ENCODE results near the gene NCKIPSD.
A peak's percentile ranks its signal among the peaks of the same experiment; 100 is the strongest.

The NCKIPSD gene

GRCh38 chr3:48715174-48715800, 29.6 kb upstream of the NCKIPSD start:
- H3K27me3 ChIP-seq (ENCODE audit: insufficient read depth, low read length): no peaks in the 10 kb centered on the region
- H3K4me3 ChIP-seq (ENCODE audit: low read length): peak overlapping the region; percentile 97
- no peak overlapping the region for H3K27ac ChIP-seq (ENCODE audit: low read depth, low read length)
- peaks cover 44% of the 10 kb centered on the region for H3K36me3 ChIP-seq (ENCODE audit: insufficient read depth, low read length)
- H3K4me1 ChIP-seq (ENCODE audit: insufficient read depth, low read length): peaks cover 14% of the 10 kb centered on the region; the same call in 1 of the 2 replicates
- H3K9me3 ChIP-seq (ENCODE audit: insufficient read depth, low read depth, low read length): no peaks in the 10 kb centered on the region
- H3K9ac ChIP-seq (ENCODE audit: low read depth, low read length): peak overlapping the region; percentile 100; the same call in 1 of the 2 replicates

GRCh38 chr3:48711727-48712126, 26.0 kb upstream of the NCKIPSD start:
- Histone ChIP-seq H3K27me3 (ENCODE audit: insufficient read depth, low read length) (no peaks in the 10 kb centered on the region), H3K36me3 (ENCODE audit: insufficient read depth, low read length) (peaks cover 71% of the 10 kb centered on the region), H3K9me3 (ENCODE audit: insufficient read depth, low read depth, low read length) (no peaks in the 10 kb centered on the region), H3K9ac (ENCODE audit: low read depth, low read length) (no peak overlapping the region), H3K4me3 (ENCODE audit: low read length) (no peak overlapping the region), H3K4me1 (ENCODE audit: insufficient read depth, low read length) (peaks cover 12% of the 10 kb centered on the region; the same call in 1 of the 2 replicates), H3K27ac (ENCODE audit: low read depth, low read length) (no peak overlapping the region)
- 91% methylated on average over 2 of the region's 2 CpGs for WGBS

GRCh38 chr3:48709051-48709461, 23.3 kb upstream of the NCKIPSD start:
- 91% methylated on average over 7 of the region's 7 CpGs for WGBS
- Histone ChIP-seq H3K36me3 (ENCODE audit: insufficient read depth, low read length) (peaks cover 75% of the 10 kb centered on the region), H3K4me3 (ENCODE audit: low read length) (no peak overlapping the region), H3K9me3 (ENCODE audit: insufficient read depth, low read depth, low read length) (no peaks in the 10 kb centered on the region), H3K9ac (ENCODE audit: low read depth, low read length) (0 out of 2 replicates have a peak overlapping the region, but pooled peaks have one; percentile 7), H3K4me1 (ENCODE audit: insufficient read depth, low read length) (0 out of 2 replicates have a peak, but pooled peaks cover 3% of the 10 kb centered on the region), H3K27ac (ENCODE audit: low read depth, low read length) (peak overlapping the region; percentile 58), H3K27me3 (ENCODE audit: insufficient read depth, low read length) (no peaks in the 10 kb centered on the region)

GRCh38 chr3:48708481-48708889, 22.8 kb upstream of the NCKIPSD start:
- Histone ChIP-seq H3K4me3 (ENCODE audit: low read length) (no peak overlapping the region), H3K27me3 (ENCODE audit: insufficient read depth, low read length) (no peaks in the 10 kb centered on the region), H3K27ac (ENCODE audit: low read depth, low read length) (peak overlapping the region; percentile 18; the same call in 1 of the 2 replicates), H3K9me3 (ENCODE audit: insufficient read depth, low read depth, low read length) (no peaks in the 10 kb centered on the region), H3K36me3 (ENCODE audit: insufficient read depth, low read length) (peaks cover 73% of the 10 kb centered on the region), H3K9ac (ENCODE audit: low read depth, low read length) (no peak overlapping the region), H3K4me1 (ENCODE audit: insufficient read depth, low read length) (0 out of 2 replicates have a peak, but pooled peaks cover 3% of the 10 kb centered on the region)
- WGBS: 68% methylated on average over 2 of the region's 2 CpGs

GRCh38 chr3:48707157-48707556, 21.4 kb upstream of the NCKIPSD start:
- Histone ChIP-seq H3K27ac (ENCODE audit: low read depth, low read length) (no peak overlapping the region), H3K27me3 (ENCODE audit: insufficient read depth, low read length) (no peaks in the 10 kb centered on the region), H3K9ac (ENCODE audit: low read depth, low read length) (no peak overlapping the region), H3K4me3 (ENCODE audit: low read length) (no peak overlapping the region), H3K4me1 (ENCODE audit: insufficient read depth, low read length) (peaks cover 9% of the 10 kb centered on the region; the same call in 1 of the 2 replicates), H3K9me3 (ENCODE audit: insufficient read depth, low read depth, low read length) (no peaks in the 10 kb centered on the region), H3K36me3 (ENCODE audit: insufficient read depth, low read length) (peaks cover 71% of the 10 kb centered on the region)
- WGBS: 98% methylated on average over 5 of the region's 5 CpGs

GRCh38 chr3:48702320-48702920, 16.7 kb upstream of the NCKIPSD start:
- H3K9ac ChIP-seq (ENCODE audit: low read depth, low read length): no peak overlapping the region
- H3K27me3 ChIP-seq (ENCODE audit: insufficient read depth, low read length): no peaks in the 10 kb centered on the region
- H3K27ac ChIP-seq (ENCODE audit: low read depth, low read length): peak overlapping the region; percentile 49; the same call in 1 of the 2 replicates
- peaks cover 17% of the 10 kb centered on the region for H3K4me1 ChIP-seq (ENCODE audit: insufficient read depth, low read length)
- WGBS: 68% methylated on average over 6 of the region's 6 CpGs
- H3K36me3 ChIP-seq (ENCODE audit: insufficient read depth, low read length): peaks cover 69% of the 10 kb centered on the region
- peak overlapping the region; percentile 28; the same call in 1 of the 2 replicates for H3K4me3 ChIP-seq (ENCODE audit: low read length)
- no peaks in the 10 kb centered on the region for H3K9me3 ChIP-seq (ENCODE audit: insufficient read depth, low read depth, low read length)

GRCh38 chr3:48700731-48701405, 15.2 kb upstream of the NCKIPSD start:
- Histone ChIP-seq H3K4me3 (ENCODE audit: low read length) (no peak overlapping the region), H3K27ac (ENCODE audit: low read depth, low read length) (no peak overlapping the region), H3K9me3 (ENCODE audit: insufficient read depth, low read depth, low read length) (no peaks in the 10 kb centered on the region), H3K36me3 (ENCODE audit: insufficient read depth, low read length) (peaks cover 62% of the 10 kb centered on the region), H3K9ac (ENCODE audit: low read depth, low read length) (no peak overlapping the region), H3K27me3 (ENCODE audit: insufficient read depth, low read length) (no peaks in the 10 kb centered on the region), H3K4me1 (ENCODE audit: insufficient read depth, low read length) (peaks cover 21% of the 10 kb centered on the region)
- 94% methylated on average over 10 of the region's 11 CpGs for WGBS

GRCh38 chr3:48698891-48699290, 13.2 kb upstream of the NCKIPSD start:
- H3K27ac ChIP-seq (ENCODE audit: low read depth, low read length): no peak overlapping the region
- peaks cover 35% of the 10 kb centered on the region for H3K4me1 ChIP-seq (ENCODE audit: insufficient read depth, low read length)
- no peaks in the 10 kb centered on the region for H3K9me3 ChIP-seq (ENCODE audit: insufficient read depth, low read depth, low read length)
- no peak overlapping the region for H3K9ac ChIP-seq (ENCODE audit: low read depth, low read length)
- H3K27me3 ChIP-seq (ENCODE audit: insufficient read depth, low read length): no peaks in the 10 kb centered on the region
- WGBS: 99% methylated on average over 8 of the region's 8 CpGs
- H3K36me3 ChIP-seq (ENCODE audit: insufficient read depth, low read length): peaks cover 65% of the 10 kb centered on the region
- H3K4me3 ChIP-seq (ENCODE audit: low read length): no peak overlapping the region

- H3K4me3 ChIP-seq (ENCODE audit: low read length): no peak overlapping the region
- H3K27ac ChIP-seq (ENCODE audit: low read depth, low read length): no peak overlapping the region; the same call in 1 of the 2 replicates
- H3K9me3 ChIP-seq (ENCODE audit: insufficient read depth, low read depth, low read length): no peaks in the 10 kb centered on the region
- H3K27me3 ChIP-seq (ENCODE audit: insufficient read depth, low read length): no peaks in the 10 kb centered on the region
- H3K4me1 ChIP-seq (ENCODE audit: insufficient read depth, low read length): peaks cover 40% of the 10 kb centered on the region
- peaks cover 72% of the 10 kb centered on the region for H3K36me3 ChIP-seq (ENCODE audit: insufficient read depth, low read length)
- no peak overlapping the region for H3K9ac ChIP-seq (ENCODE audit: low read depth, low read length)
- 96% methylated on average over 3 of the region's 3 CpGs for WGBS
These were observed 12.2 kb upstream of the NCKIPSD start for GRCh38 chr3:48697952-48698351.

GRCh38 chr3:48696601-48697000, 10.9 kb upstream of the NCKIPSD start:
- Histone ChIP-seq H3K27me3 (ENCODE audit: insufficient read depth, low read length) (no peaks in the 10 kb centered on the region), H3K4me1 (ENCODE audit: insufficient read depth, low read length) (peaks cover 33% of the 10 kb centered on the region), H3K9ac (ENCODE audit: low read depth, low read length) (no peak overlapping the region), H3K4me3 (ENCODE audit: low read length) (no peak overlapping the region), H3K9me3 (ENCODE audit: insufficient read depth, low read depth, low read length) (no peaks in the 10 kb centered on the region), H3K36me3 (ENCODE audit: insufficient read depth, low read length) (peaks cover 74% of the 10 kb centered on the region), H3K27ac (ENCODE audit: low read depth, low read length) (no peak overlapping the region; the same call in 1 of the 2 replicates)

- Histone ChIP-seq H3K4me3 (ENCODE audit: low read length) (no peak overlapping the region), H3K36me3 (ENCODE audit: insufficient read depth, low read length) (peaks cover 78% of the 10 kb centered on the region), H3K27ac (ENCODE audit: low read depth, low read length) (no peak overlapping the region; the same call in 1 of the 2 replicates), H3K9ac (ENCODE audit: low read depth, low read length) (no peak overlapping the region), H3K4me1 (ENCODE audit: insufficient read depth, low read length) (peaks cover 32% of the 10 kb centered on the region), H3K27me3 (ENCODE audit: insufficient read depth, low read length) (no peaks in the 10 kb centered on the region), H3K9me3 (ENCODE audit: insufficient read depth, low read depth, low read length) (no peaks in the 10 kb centered on the region)
- 91% methylated on average over 4 of the region's 5 CpGs for WGBS
These were observed 10.4 kb upstream of the NCKIPSD start for GRCh38 chr3:48696156-48696555.
